Astrocyte (in vitro differentiated cells and primary cell): ENCODE results near the gene ANKRD52.

ENCODE experiments used
- CTCF ChIP-seq: IDR thresholded peaks from 2 replicates; pipeline ENCODE4 v1.5.1; 2011; ENCODE audit warnings: low read depth, mild to moderate bottlenecking, inconsistent platforms, low read length, moderate library complexity; ENCODE audit not compliant: insufficient read depth
- EZH2 ChIP-seq: IDR thresholded peaks from 2 replicates; pipeline ENCODE4 v1.6.1; 2012; ENCODE audit warnings: mild to moderate bottlenecking, low read length, inconsistent platforms; ENCODE audit not compliant: insufficient read depth

- TF ChIP-seq CTCF: no peak
- no peak for TF ChIP-seq EZH2
Measured at GRCh38 chr12:56298828-56299227, 40.6 kb upstream of the ANKRD52 start.
